K562 (cell line): ENCODE results near the gene RPLP2.

Source experiments
- EZH2 ChIP-seq: IDR thresholded peaks from 2 replicates; pipeline ENCODE4 v1.6.1; 2012; ENCODE audit warnings: low read depth, mild to moderate bottlenecking, inconsistent platforms, low read length, borderline replicate concordance
- JUND ChIP-seq, 2 experiments: IDR thresholded peaks; 2 replicates in 1 of 2; 3 replicates in 1 of 2; pipeline ENCODE4 v1.6.1; 2011; ENCODE audit warnings: borderline replicate concordance in 2 of 2, low read depth in 2 of 2, low read length in 2 of 2, improper control_type of control experiment in 1 of 2, missing biosample characterization in 1 of 2, missing genetic modification characterization in 1 of 2, missing genetic modification reagents in 1 of 2
- KDM1A ChIP-seq, 2 experiments: fragments of 450-650 bp; IDR thresholded peaks; 2 replicates each; pipeline ENCODE4 v1.6.1; 2016; ENCODE audit warnings: mild to moderate bottlenecking in 2 of 2
- MCM5 ChIP-seq: fragments of 450-650 bp; IDR thresholded peaks from 2 replicates; pipeline ENCODE4 v1.6.1; 2016; ENCODE audit warnings: low read depth
- ZNF785 ChIP-seq: fragments of 250-450 bp; sonication (Bioruptor Pico); IDR thresholded peaks from 2 replicates; pipeline ENCODE4 v1.4.0; 2020; ENCODE audit warnings: mild to moderate bottlenecking

DNA sequence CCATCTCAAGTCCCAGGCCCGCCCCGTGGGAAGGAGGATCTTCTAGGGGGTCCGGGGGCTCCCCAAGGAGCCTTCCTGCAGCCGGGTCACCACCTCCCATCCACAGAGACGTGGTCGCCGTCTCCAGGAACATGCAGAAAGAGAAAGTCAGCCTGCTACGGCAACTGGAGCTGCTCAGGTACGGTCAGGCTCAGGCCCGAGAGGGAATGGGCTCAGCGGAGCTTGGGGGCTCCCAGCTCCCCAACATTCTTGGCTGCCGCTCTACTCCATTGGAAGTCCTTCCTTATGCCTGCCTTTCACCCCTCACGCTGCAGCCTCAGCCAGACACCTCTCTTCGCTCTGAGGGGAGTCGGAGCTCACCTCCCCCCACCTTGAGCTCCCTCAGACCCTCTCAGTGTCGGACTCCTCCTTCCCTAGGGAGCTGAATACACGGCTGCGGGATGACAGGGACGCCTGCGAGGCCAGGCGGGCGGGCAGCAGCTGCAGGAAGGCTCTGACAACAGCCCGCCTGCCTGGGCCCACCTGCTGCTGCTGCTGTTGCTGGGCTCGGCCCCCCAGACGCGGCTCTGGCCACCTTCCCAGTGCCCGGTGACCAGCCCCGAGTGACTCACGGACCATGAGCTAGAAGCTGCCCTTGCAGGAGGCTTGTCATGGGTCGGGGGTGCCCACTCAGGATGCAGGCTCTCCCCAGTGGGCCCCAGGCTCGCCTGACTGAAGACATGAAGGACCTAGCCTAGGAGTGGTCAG is 21.5 kb downstream of the RPLP2 start:
- no peak for TF ChIP-seq MCM5
- no peak for TF ChIP-seq JUND (IDR thresholded peaks at IDR 0.05; ENCODE audit: borderline replicate concordance, low read depth, low read length)
- TF ChIP-seq JUND (tag; IDR thresholded peaks at IDR 0.05; ENCODE audit: borderline replicate concordance, low read depth, low read length) = no peak
- TF ChIP-seq ZNF785 = no peak
- TF ChIP-seq KDM1A (IDR thresholded peaks at IDR 0.05) = no peak
- TF ChIP-seq EZH2 = no peak
